Liver (tissue), 9 donors: ENCODE results near the gene LONRF2. TPM values are rescaled to one million over a fixed set of nuclear protein-coding genes. Genes with fewer than 3 reads are reported as not detected.

Experiments used
- DNase-seq: peaks from one replicate; pipeline ENCODE4 v3.0.0-alpha.2; 2017; ENCODE audit warnings: low spot score
- H3K27ac ChIP-seq, 2 donors: one replicate each; pipeline ENCODE4 v1.7.0; 2013; ENCODE audit warnings: inconsistent platforms in 2 of 2, low read length in 2 of 2, control low read depth in 1 of 2, low read depth in 1 of 2, mild to moderate bottlenecking in 1 of 2
- H3K27me3 ChIP-seq, 4 donors: one replicate each; pipeline versions ENCODE4 v1.6.1 to v1.7.0; 2013; ENCODE audit warnings: low read length in 3 of 4, inconsistent platforms in 1 of 4, mild to moderate bottlenecking in 1 of 4, moderate library complexity in 1 of 4; ENCODE audit not compliant: control insufficient read depth in 4 of 4, insufficient read depth in 4 of 4
- H3K36me3 ChIP-seq, 4 donors: one replicate each; pipeline versions ENCODE4 v1.6.1 to v1.7.0; 2013; ENCODE audit warnings: low read length in 3 of 4, mild to moderate bottlenecking in 3 of 4, low read depth in 1 of 4, moderate library complexity in 1 of 4; ENCODE audit not compliant: control insufficient read depth in 4 of 4, insufficient read depth in 3 of 4
- H3K4me1 ChIP-seq, 4 donors: one replicate each; pipeline versions ENCODE4 v1.6.1 to v1.7.0; 2013; ENCODE audit warnings: low read length in 3 of 4, mild to moderate bottlenecking in 3 of 4, moderate library complexity in 1 of 4; ENCODE audit not compliant: control insufficient read depth in 4 of 4, insufficient read depth in 4 of 4
- H3K4me3 ChIP-seq, 3 donors: one replicate each; pipeline versions ENCODE4 v1.6.1 to v1.7.0; 2013; ENCODE audit warnings: low read length in 3 of 3, control low read depth in 1 of 3, low read depth in 1 of 3, mild to moderate bottlenecking in 1 of 3
- H3K9ac ChIP-seq, 2 donors: one replicate each; pipeline ENCODE4 v1.7.0; 2013; ENCODE audit warnings: low read length in 2 of 2, mild to moderate bottlenecking in 2 of 2, moderate library complexity in 2 of 2, control low read depth in 1 of 2, low read depth in 1 of 2
- H3K9me3 ChIP-seq, 4 donors: one replicate each; pipeline versions ENCODE4 v1.6.1 to v1.7.0; 2013; ENCODE audit warnings: low read length in 3 of 4; ENCODE audit not compliant: control insufficient read depth in 4 of 4
- EGR1 ChIP-seq, 2 donors: IDR thresholded peaks; 2 replicates each; pipeline ENCODE4 v1.6.1; 2016 to 2018; ENCODE audit warnings: antibody characterized with exemption in 2 of 2, low read depth in 2 of 2
- FOXA1 ChIP-seq: IDR thresholded peaks from 2 replicates; pipeline ENCODE4 v1.6.1; 2016; ENCODE audit warnings: antibody characterized with exemption
- FOXA2 ChIP-seq: IDR thresholded peaks from 2 replicates; pipeline ENCODE4 v1.6.1; 2016; ENCODE audit warnings: antibody characterized with exemption
- HNF4A ChIP-seq, 2 donors: conservative IDR thresholded peaks; 2 replicates each; pipeline ENCODE4 v1.6.1; 2016; ENCODE audit warnings: antibody characterized with exemption in 2 of 2, mild to moderate bottlenecking in 2 of 2
- HNF4G ChIP-seq: IDR thresholded peaks from 2 replicates; pipeline ENCODE4 v1.6.1; 2016; ENCODE audit warnings: antibody characterized with exemption
- NR2F2 ChIP-seq: IDR thresholded peaks from 2 replicates; pipeline ENCODE4 v1.6.1; 2016; ENCODE audit warnings: antibody characterized with exemption
- RAD21 ChIP-seq, 2 donors: IDR thresholded peaks; 2 replicates each; pipeline ENCODE4 v1.6.1; 2016; ENCODE audit warnings: antibody characterized with exemption in 2 of 2, mild to moderate bottlenecking in 2 of 2
- REST ChIP-seq: IDR thresholded peaks from 2 replicates; pipeline ENCODE4 v1.6.1; 2016; ENCODE audit warnings: antibody characterized with exemption, mild to moderate bottlenecking
- SP1 ChIP-seq: IDR thresholded peaks from 2 replicates; pipeline ENCODE4 v1.6.1; 2018; ENCODE audit warnings: antibody characterized with exemption, mild to moderate bottlenecking
- TAF1 ChIP-seq: conservative IDR thresholded peaks from 2 replicates; pipeline ENCODE4 v1.6.1; 2016; ENCODE audit warnings: antibody characterized with exemption, mild to moderate bottlenecking
- YY1 ChIP-seq: IDR thresholded peaks from 2 replicates; pipeline ENCODE4 v1.6.1; 2016; ENCODE audit warnings: antibody characterized with exemption, mild to moderate bottlenecking
- WGBS: extraction: QIAGEN DNeasy Blood & Tissue Kit; methylation state at CpG from one replicate; pipeline ENCODE4 v1.1.7; 2013; 5-methylcytosine and 5-hydroxymethylcytosine counted together
- polyA plus RNA-seq, 2 donors: library from polyadenylated mRNA; stranded (reverse) in 1 of 2; unstranded in 1 of 2; fragments of 200-250 nt in 1 of 2; fragments of >200 nt in 1 of 2; fragmentation: Nextera tagmentation in 1 of 2; extraction: Ambion mirVana in 1 of 2; gene quantifications; one replicate each; pipeline versions ENCODE4 v1.2.1 to v1.2.3, GENCODE V29; 2013 to 2015
- total RNA-seq, 2 donors: library from RNA; depleted of rRNA; stranded (reverse); fragments of >200 nt; gene quantifications; one replicate each; pipeline ENCODE4 v1.2.3, GENCODE V29; 2014
- TF ChIP-seq, protein P1 (sequence below): IDR thresholded peaks from 2 replicates; pipeline ENCODE4 v1.6.1; 2016; ENCODE audit warnings: antibody characterized with exemption
- TF ChIP-seq, protein P2 (sequence below): IDR thresholded peaks from 2 replicates; pipeline ENCODE4 v1.6.1; 2016; ENCODE audit warnings: antibody characterized with exemption
- donor health status: healthy.
- donor health status: healthy.
- donor health status: healthy.
- donor health status: healthy.
- donor health status: healthy.

Gene LONRF2
- total and polyA plus RNA-seq, 4 donors, result 0.06 to 3.7 (median 0.24) TPM

GRCh38 chr2:100273387-100273786 is 48.9 kb downstream of the LONRF2 start:
- no peaks in the 10 kb centered on the region for H3K9me3 ChIP-seq
- no peak for DNase-seq
- H3K27me3 ChIP-seq, result no peaks in the 10 kb centered on the region
- no peak overlapping the region for H3K4me3 ChIP-seq
- no peak overlapping the region for H3K27ac ChIP-seq
- no peak overlapping the region for H3K9ac ChIP-seq
- 88% methylated on average over 1 of the region's 1 CpG for WGBS
- H3K36me3 ChIP-seq, result no peaks in the 10 kb centered on the region
- H3K4me1 ChIP-seq, result no peaks in the 10 kb centered on the region
- TF ChIP-seq TAF1, result no peak
- TF ChIP-seq HNF4A (conservative IDR thresholded peaks at IDR 0.05), result no peak
- TF ChIP-seq FOXA1, result no peak
- TF ChIP-seq, protein P1, sequence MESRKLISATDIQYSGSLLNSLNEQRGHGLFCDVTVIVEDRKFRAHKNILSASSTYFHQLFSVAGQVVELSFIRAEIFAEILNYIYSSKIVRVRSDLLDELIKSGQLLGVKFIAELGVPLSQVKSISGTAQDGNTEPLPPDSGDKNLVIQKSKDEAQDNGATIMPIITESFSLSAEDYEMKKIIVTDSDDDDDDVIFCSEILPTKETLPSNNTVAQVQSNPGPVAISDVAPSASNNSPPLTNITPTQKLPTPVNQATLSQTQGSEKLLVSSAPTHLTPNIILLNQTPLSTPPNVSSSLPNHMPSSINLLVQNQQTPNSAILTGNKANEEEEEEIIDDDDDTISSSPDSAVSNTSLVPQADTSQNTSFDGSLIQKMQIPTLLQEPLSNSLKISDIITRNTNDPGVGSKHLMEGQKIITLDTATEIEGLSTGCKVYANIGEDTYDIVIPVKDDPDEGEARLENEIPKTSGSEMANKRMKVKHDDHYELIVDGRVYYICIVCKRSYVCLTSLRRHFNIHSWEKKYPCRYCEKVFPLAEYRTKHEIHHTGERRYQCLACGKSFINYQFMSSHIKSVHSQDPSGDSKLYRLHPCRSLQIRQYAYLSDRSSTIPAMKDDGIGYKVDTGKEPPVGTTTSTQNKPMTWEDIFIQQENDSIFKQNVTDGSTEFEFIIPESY, result no peak
- TF ChIP-seq, protein P2, sequence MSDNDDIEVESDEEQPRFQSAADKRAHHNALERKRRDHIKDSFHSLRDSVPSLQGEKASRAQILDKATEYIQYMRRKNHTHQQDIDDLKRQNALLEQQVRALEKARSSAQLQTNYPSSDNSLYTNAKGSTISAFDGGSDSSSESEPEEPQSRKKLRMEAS, result no peak
- TF ChIP-seq YY1, result no peak
- no peak for TF ChIP-seq NR2F2
- no peak for TF ChIP-seq HNF4G
- no peak for TF ChIP-seq RAD21 (IDR thresholded peaks at IDR 0.05)

DNA sequence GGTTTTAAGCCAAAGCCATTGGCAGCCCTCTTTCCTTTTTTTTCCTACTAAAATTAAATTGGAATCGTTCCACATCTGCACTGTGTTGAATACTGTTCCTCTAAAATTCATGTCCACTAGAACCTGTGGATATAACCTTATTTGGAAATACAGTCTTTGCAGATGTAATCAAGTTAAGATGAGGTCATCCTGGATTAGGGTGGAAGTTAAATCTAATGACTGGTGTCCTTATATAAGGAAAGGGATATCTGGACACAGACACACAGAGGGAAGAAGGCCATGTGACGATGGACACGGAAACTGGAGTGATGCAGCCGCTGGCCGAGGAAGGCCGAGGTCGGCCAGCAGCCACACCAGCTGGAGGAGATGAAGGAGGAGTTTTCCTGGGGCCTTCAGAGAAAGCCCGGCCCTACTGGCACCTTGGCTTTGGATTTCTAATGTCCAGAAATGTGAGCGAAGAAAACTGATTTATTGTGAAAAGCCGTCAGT is 49.4 kb downstream of the LONRF2 start:
- WGBS, result 88% methylated on average over 10 of the region's 10 CpGs
- Histone ChIP-seq H3K27me3 (no peaks in the 10 kb centered on the region), H3K9ac (no peak overlapping the region), H3K27ac (no peak overlapping the region), H3K9me3 (no peaks in the 10 kb centered on the region), H3K4me1 (no peaks in the 10 kb centered on the region), H3K36me3 (no peaks in the 10 kb centered on the region), H3K4me3 (no peak overlapping the region)
- DNase-seq, result no peak
- TF ChIP-seq SP1 (peak; percentile 15), FOXA2 (no peak)
- TF ChIP-seq, protein P1, result no peak

DNA sequence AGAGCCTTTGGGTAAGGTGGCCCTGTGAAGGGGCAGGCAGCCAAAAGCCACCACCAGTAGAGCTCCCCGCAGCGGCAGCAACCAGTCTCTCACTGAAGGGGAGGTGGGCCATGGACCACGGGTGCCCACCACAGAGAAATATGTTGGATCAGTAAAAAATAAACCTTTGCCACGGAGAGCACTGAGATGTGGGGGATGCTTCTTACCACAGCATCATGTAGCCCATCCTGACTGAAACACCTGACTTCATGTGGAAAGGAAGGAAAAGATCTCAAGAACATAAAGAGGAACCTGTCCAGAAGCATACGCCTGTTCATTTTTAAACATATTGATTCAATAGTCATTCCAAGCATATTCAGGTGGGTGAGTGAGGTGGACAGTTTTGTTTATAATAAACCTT is 51.1 kb downstream of the LONRF2 start:
- no peaks in the 10 kb centered on the region for H3K9me3 ChIP-seq
- H3K27me3 ChIP-seq, result no peaks in the 10 kb centered on the region
- H3K9ac ChIP-seq, result no peak overlapping the region
- no peak overlapping the region for H3K27ac ChIP-seq
- DNase-seq, result no peak
- no peaks in the 10 kb centered on the region for H3K36me3 ChIP-seq
- no peak overlapping the region for H3K4me3 ChIP-seq
- WGBS, result 97% methylated on average over 5 of the region's 5 CpGs
- H3K4me1 ChIP-seq, result no peaks in the 10 kb centered on the region
- TF ChIP-seq EGR1 (IDR thresholded peaks at IDR 0.05; ENCODE audit: low read depth in 2 of 2), result no peak
- no peak for TF ChIP-seq HNF4G
- TF ChIP-seq REST, result no peak
